OCI-LY1 (cell line): Measurements from ENCODE around the gene SLC9A6.

Source experiments
- EZH2 ChIP-seq: fragments of 200-600 bp; sonication (generic), shearing (Covaris generic); IDR thresholded peaks from 2 replicates; pipeline ENCODE4 v1.8.0; 2017; ENCODE audit warnings: borderline replicate concordance, mixed run types, mild to moderate bottlenecking, antibody characterized with exemption, low read length, moderate library complexity, mixed read lengths
- TF ChIP-seq, protein P1 (sequence below): fragments of 200-600 bp; sonication (generic), shearing (Covaris generic); IDR thresholded peaks from 2 replicates; pipeline ENCODE4 v1.5.1; 2017; ENCODE audit warnings: mild to moderate bottlenecking, antibody characterized with exemption, low read length, moderate library complexity, mixed read lengths

- TF ChIP-seq, protein P1, sequence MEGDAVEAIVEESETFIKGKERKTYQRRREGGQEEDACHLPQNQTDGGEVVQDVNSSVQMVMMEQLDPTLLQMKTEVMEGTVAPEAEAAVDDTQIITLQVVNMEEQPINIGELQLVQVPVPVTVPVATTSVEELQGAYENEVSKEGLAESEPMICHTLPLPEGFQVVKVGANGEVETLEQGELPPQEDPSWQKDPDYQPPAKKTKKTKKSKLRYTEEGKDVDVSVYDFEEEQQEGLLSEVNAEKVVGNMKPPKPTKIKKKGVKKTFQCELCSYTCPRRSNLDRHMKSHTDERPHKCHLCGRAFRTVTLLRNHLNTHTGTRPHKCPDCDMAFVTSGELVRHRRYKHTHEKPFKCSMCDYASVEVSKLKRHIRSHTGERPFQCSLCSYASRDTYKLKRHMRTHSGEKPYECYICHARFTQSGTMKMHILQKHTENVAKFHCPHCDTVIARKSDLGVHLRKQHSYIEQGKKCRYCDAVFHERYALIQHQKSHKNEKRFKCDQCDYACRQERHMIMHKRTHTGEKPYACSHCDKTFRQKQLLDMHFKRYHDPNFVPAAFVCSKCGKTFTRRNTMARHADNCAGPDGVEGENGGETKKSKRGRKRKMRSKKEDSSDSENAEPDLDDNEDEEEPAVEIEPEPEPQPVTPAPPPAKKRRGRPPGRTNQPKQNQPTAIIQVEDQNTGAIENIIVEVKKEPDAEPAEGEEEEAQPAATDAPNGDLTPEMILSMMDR: no peak
- TF ChIP-seq EZH2: no peak
Measured at GRCh38 chrX:136031626-136032025, 46.4 kb downstream of the SLC9A6 start.
